DMS53 (cell line): ENCODE measurements around the gene LRP1B.

Experiments
- DNase-seq: peaks from one replicate; lab custom pipeline; 2025; lab: John Stamatoyannopoulos, UW

The LRP1B gene

GRCh38 chr2:140539242-140539875 is 1591.5 kb downstream of the LRP1B start:
- DNase-seq, result no peak

DNA sequence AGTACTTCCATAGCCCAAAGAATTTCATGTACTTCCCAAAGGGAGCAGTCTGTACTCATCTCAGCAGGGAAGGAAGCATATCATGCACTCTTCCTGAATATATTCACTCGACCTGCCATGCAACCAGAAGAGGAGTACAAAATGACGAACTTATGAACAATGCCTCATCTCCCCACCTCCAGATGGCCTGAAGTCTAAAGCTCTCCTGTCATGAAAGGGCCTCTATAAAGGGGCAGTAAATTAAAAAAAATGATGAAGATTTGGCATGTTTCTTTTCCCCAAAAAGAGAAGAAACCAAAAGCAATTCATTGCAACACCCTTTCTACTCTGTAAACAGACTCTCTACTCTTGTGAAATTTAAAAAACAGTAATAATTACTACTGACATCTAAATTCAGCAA is 1601.1 kb downstream of the LRP1B start:
- DNase-seq, result no peak

DNA sequence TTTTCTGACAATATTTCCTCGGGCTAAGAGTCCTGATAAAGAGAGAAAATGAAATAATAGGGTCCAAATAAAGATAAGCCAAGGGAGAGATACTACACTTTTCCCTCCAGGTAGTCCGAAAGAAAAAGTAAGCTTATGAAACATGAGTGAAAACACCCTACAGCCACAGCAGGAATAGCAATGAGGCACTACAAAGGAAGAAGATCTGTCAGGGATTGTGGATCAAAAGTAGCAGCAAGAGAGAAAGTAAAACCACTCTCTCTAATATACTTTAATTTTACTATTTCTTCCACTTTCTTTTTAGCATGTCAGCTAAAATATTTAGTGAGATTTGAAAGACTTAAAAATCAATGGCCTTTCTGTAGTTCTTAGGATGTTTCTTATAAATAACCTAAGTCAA is 1601.8 kb downstream of the LRP1B start:
- DNase-seq, result no peak

DNA sequence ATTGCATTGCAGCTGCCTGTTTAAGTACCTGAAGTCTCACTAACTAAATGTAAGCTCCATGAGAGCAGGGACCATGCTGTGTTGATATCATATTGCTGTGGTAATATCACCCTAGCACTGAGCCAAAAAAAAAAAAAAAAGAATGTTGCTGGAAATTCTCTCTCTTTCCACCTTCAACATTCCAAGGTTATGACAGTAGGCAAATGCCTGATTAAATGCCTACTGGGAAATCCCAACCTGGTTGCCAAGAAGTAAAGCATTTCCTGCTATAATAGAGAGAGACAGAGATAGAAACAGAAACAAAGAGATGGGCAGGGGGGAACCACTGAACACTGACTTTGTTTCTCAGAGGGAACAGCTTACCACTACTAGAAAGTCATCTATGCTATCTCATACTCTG is 1604.2 kb downstream of the LRP1B start:
- DNase-seq, result peak; percentile 0

DNA sequence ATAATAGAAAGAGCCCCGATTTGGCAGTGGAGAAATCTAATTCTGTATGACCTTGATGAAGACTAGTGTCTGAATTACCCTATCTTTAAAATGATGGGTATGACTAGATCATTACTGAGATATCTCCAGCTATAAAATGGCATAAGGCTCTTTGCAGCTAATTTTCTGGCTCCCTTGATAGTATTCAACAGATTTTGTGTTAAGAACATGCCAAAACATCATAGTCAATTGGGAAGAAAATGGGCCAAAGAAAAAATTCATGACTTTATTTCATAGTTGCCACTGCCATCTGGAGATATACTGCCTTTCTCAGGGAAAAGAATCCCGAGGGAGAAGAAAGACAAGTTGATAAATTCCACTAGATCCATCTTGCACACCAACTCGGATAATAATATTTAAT is 1618.7 kb downstream of the LRP1B start:
- DNase-seq, result no peak

DNA sequence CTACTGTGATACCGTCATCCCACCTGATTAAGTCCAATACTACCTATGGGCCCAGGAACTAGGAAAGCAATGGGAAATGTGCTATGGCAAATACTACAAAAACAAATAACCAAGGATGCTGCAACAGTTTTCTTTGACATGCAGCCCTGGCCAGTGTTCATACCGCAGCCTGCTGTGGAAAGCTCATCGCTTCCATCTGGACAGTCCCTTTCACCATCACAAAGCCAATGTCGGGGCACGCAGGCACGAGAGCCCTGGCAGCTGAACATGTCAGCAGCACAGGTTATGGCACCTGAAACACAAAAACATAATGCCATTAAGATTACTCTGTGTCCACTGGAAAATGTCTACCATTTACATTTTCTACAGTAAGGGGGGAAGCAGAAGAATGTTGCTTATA is 1621.1 kb downstream of the LRP1B start:
- no peak for DNase-seq

DNA sequence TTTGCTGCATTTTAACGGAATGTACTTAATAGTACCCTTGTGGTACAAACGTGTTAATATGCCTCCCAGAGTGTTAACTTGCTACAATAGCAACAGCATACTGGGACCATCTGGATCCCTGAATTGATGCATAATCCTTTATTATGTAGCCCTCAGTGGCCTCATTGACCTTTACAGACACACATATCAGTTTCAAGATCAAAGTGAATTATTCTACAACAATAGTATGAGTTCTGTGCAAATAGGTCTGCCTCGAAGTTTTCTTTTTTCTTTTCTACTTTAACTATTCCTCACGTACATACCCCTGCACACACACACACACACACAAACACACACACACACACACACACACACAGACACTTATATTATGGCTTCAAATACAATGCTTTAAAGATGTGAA is 1622.1 kb downstream of the LRP1B start:
- peak; percentile 27 for DNase-seq

GRCh38 chr2:140506606-140507005 is 1624.2 kb downstream of the LRP1B start:
- DNase-seq, result peak; percentile 8

GRCh38 chr2:140504601-140505000 is 1626.2 kb downstream of the LRP1B start:
- no peak for DNase-seq

DNA sequence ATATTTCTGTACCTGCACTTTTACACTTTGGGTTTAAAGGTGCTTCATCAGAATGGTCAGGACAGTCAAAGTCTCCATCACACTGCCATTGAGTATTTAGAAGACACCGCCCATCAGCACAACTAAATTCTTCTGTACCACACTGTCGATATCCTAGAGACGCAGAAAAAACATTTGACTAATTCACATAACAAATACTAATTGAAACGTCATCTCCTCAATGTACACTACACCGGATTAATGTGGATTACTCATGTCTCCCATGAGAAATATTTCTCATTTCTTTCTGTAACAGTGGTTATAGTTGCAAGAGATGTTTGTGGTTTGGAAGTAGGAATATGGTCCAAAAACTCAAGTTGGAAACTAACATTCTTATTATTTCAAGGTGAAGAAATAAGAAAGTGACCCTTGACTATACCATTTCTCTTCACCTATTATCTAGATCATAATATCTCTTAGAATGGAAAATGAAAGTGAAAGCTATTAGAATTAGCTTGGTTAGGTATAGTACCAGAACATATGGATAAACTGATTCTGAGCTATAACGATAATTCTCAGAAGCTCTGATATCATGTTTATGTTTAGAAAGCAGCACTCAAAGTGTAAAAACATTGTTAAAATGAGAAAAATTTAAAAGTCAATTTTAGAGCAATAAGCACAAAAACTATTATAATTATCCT is 1627.7 kb downstream of the LRP1B start:
- DNase-seq, result peak; percentile 37

- DNase-seq, result no peak
Measured at GRCh38 chr2:140498360-140498759, 1632.5 kb downstream of the LRP1B start.

DNA sequence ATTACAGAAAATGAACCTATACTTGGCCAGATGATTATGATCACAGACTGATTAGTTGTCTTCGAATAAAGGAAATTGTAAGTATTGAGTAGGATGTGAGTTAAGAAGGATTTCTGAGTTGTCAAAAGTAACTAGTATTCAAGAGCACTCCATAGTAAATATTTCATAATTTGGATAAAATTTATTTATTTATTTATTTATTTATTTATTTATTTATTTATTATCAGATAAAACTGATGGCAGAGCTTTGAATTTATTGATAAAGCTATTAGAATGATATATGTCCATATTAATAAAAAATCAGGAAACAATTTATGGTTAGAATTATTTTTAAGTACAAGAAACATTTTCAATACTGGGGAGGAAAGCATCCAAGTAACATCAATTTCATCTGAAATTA is 1634.1 kb downstream of the LRP1B start:
- DNase-seq, result no peak

- DNase-seq, result no peak
Measured at GRCh38 chr2:140491876-140492275, 1638.9 kb downstream of the LRP1B start.

GRCh38 chr2:140489193-140489592 is 1641.6 kb downstream of the LRP1B start:
- DNase-seq, result no peak

- DNase-seq, result no peak
Measured at GRCh38 chr2:140481136-140481535, 1649.7 kb downstream of the LRP1B start.

GRCh38 chr2:140473851-140474250 is 1657.0 kb downstream of the LRP1B start:
- peak; percentile 3 for DNase-seq

DNA sequence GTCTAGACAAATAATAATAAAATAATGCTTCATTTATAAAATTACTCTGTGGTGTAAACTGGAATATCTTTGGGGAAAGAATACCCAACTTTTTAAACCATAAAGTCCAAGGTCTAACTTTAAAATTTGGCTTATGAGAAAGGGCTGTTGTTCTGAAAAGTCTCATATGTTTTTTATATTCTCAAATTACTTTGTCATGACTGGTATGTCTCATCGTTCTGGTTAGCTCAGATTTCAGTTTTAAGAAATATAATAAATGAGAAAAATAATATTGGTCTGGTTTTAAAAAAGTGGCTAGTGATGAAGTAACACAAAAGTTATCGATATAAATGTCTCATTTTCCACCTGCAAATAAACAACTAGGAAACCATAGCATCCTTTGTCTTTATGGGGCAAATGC is 1658.1 kb downstream of the LRP1B start:
- no peak for DNase-seq

DNA sequence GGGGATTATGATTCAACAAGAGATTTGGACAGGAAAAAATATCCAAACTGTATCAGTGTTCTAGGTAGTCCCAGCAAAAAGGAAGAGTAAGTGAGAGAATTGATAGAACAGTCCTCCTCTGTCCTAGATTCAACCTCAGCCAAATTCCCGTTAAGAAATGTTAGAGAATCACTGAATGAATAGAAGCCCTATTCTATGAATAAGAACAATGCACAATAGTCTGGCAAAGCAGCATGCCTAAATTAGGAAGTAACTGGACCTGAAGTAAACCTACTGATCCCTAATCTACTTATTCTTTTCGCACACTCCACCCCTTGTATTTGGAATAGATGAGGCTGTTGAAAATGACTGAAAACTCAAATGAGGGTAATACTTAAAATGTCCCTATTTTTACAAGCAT is 1665.5 kb downstream of the LRP1B start:
- DNase-seq, result no peak

- no peak for DNase-seq
Measured at GRCh38 chr2:140462990-140463389, 1667.8 kb downstream of the LRP1B start.

GRCh38 chr2:140457483-140457882 is 1673.3 kb downstream of the LRP1B start:
- DNase-seq, result no peak

DNA sequence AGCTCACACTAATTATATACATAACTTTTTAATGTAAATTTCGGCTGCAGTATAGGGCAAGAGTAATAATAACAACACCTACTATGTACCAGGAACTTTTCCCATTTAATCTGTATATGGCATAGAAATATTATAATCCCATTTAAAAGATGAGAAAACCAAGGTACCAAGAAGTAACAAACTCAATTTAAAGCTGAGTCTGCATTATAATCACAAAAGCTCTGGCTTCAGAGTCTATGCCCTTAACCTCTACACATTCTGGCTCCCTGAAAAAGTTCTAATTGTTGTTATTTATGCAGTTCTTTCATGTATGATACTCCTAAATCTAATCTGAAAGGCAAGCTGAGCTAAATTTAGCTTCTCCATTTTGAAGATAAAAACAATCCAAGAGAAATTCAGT is 1675.5 kb downstream of the LRP1B start:
- no peak for DNase-seq

- DNase-seq, result no peak
Measured at GRCh38 chr2:140454717-140455116, 1676.1 kb downstream of the LRP1B start.

- DNase-seq, result no peak
Measured at GRCh38 chr2:140451324-140451723, 1679.5 kb downstream of the LRP1B start.

DNA sequence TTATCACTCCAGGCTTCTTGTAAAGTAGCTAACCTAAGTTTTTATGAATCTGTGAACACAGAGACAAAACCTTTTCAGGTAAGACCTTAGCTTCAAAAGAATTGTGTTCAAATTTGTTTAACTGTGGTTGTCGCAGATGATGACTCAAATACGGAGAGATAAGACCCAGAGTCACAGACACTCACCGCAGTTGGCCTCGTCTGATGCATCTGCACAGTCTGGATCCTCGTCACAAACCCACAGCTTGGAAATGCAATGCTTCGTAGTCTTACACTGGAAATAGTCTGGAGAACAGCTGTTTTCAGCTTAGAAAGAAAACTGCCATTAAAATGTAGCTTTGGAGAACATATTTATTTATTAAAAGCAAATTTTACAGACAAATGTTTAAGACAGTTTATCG is 1688.5 kb downstream of the LRP1B start:
- DNase-seq, result no peak
